ENCODE data around the gene ENTHD1. TPM values are rescaled to one million over a fixed set of nuclear protein-coding genes. Genes with fewer than 3 reads are reported as not detected.

Gene ENTHD1
- total and polyA plus RNA-seq, 2 donors (not counting 3 experiments of a cell fraction or from before 2014, with no cell fraction given) = not detected

DNA sequence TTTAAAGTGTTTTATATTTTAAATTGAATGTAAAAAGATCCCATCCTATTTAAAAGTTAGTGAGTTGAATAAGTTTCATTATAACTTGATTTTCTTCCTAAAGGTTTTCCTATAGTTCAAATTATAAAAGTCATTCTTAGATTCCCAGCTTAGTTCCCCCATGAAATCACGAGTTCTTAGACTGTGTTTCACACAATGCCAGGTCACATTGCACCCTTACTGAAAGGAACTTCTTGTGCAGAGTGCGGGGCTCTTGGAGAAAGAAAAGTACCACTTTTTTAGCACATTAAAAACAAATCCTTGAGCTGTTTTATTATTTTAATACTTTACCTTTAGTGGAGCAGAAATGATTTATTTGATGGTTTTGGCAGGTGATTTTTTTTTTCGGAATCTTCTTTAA lies 22.9 kb upstream of the ENTHD1 start:
- H3K9me3 ChIP-seq (replicated peaks; ENCODE audit: control insufficient read depth, insufficient read depth, low read length) = no peaks in the 10 kb centered on the region
- peaks cover 5 to 22% of the 10 kb centered on the region in 2 experiments for H3K27me3 ChIP-seq (ENCODE audit: control insufficient read depth in 2 of 2, insufficient read depth in 2 of 2, low read length in 2 of 2)
- intact Hi-C loops (cut with micrococcal nuclease) (no loop called here), dilution Hi-C loops (cut with MboI; ENCODE audit: extremely low pct_ligation_motif_present, low sequenced_read_pairs) (no loop called here)
- H3K9ac ChIP-seq (replicated peaks; ENCODE audit: extremely low read depth, insufficient read depth, low read length) = no peak overlapping the region
- no peak overlapping the region for H3K4me3 ChIP-seq (replicated peaks in 1 of 3; ENCODE audit: insufficient read depth in 1 of 3, low read depth in 1 of 3, low read length in 3 of 3)
- TF ChIP-seq POLR2AphosphoS5 (IDR thresholded peaks at IDR 0.05; ENCODE audit: insufficient read depth, low read depth, low read length) = no peak
- H3K79me2 ChIP-seq (ENCODE audit: control insufficient read depth, insufficient read depth, low read length) = no peaks in the 10 kb centered on the region
- H3K36me3 ChIP-seq (ENCODE audit: control insufficient read depth in 2 of 2, extremely low read depth in 1 of 2, insufficient read depth in 2 of 2, low read length in 2 of 2) = no peaks in the 10 kb centered on the region
- no peaks in the 10 kb centered on the region for H4K20me1 ChIP-seq (replicated peaks; ENCODE audit: control insufficient read depth, extremely low read depth, insufficient read depth, low read length)
- POLR2A ChIA-PET = no interaction called here
- no TSS peak for BruUV-seq (replicated peaks)
- DNase-seq (ENCODE audit: low read depth, low spot score) (no peak), FAIRE-seq (no peak)
- no peak overlapping the region for H3K4me2 ChIP-seq (ENCODE audit: insufficient read depth, low read length)
- H3K27ac ChIP-seq (ENCODE audit: insufficient read depth, low read depth, low read length) = no peak overlapping the region
- no peaks in the 10 kb centered on the region for H3K9me1 ChIP-seq (replicated peaks; ENCODE audit: control insufficient read depth, extremely low read depth, insufficient read depth, low read length)
- CTCF ChIA-PET = interaction anchor here (1.1 kb wide), 1 partner anchor 20 kb away, joined by 3 read pairs; no protein-coding TSS in a partner anchor
- H3K4me1 ChIP-seq (ENCODE audit: control insufficient read depth, extremely low read depth, insufficient read depth, low read length) = no peaks in the 10 kb centered on the region
- H2AFZ ChIP-seq (ENCODE audit: low read depth, low read length) = no peak overlapping the region

DNA sequence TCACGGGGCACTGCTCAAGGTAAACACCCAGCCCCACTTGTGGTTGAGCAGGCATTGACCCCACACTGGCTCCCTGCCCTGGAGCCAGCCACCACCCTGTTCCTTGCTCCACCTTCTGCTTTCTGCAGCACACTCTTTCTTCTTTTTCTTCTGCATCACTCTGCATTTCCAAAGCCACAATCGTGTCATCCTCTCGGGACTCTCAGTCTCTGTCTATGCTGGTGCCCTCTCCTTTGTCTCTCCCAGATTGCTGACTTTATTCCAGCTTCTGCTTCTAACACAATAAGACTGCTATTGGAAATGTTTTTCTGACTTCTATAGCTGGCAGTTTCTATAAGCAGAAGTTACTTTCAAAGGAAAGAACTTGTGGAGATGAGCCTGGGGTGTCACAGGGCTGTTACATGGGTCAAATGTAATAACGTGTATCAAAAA lies 21.8 kb upstream of the ENTHD1 start:
- ChIA-PET CTCF (interaction anchor here (1.0 kb wide), 1 partner anchor 17 kb away, joined by 3 read pairs; no protein-coding TSS in a partner anchor), POLR2A (no interaction called here)
- FAIRE-seq (no peak), DNase-seq (ENCODE audit: low read depth, low spot score) (no peak)
- Histone ChIP-seq H3K27me3 (ENCODE audit: control insufficient read depth in 2 of 2, insufficient read depth in 2 of 2, low read length in 2 of 2) (peaks cover 5 to 27% of the 10 kb centered on the region in 2 experiments), H3K36me3 (ENCODE audit: control insufficient read depth in 2 of 2, extremely low read depth in 1 of 2, insufficient read depth in 2 of 2, low read length in 2 of 2) (no peaks in the 10 kb centered on the region), H3K79me2 (ENCODE audit: control insufficient read depth, insufficient read depth, low read length) (no peaks in the 10 kb centered on the region), H3K9me1 (replicated peaks; ENCODE audit: control insufficient read depth, extremely low read depth, insufficient read depth, low read length) (no peaks in the 10 kb centered on the region), H3K4me2 (ENCODE audit: insufficient read depth, low read length) (no peak overlapping the region), H3K9me3 (replicated peaks; ENCODE audit: control insufficient read depth, insufficient read depth, low read length) (no peaks in the 10 kb centered on the region), H3K4me3 (replicated peaks in 1 of 3; ENCODE audit: insufficient read depth in 1 of 3, low read depth in 1 of 3, low read length in 3 of 3) (no peak overlapping the region), H3K9ac (replicated peaks; ENCODE audit: extremely low read depth, insufficient read depth, low read length) (no peak overlapping the region), H4K20me1 (replicated peaks; ENCODE audit: control insufficient read depth, extremely low read depth, insufficient read depth, low read length) (no peaks in the 10 kb centered on the region), H3K27ac (ENCODE audit: insufficient read depth, low read depth, low read length) (no peak overlapping the region), H2AFZ (ENCODE audit: low read depth, low read length) (no peak overlapping the region), H3K4me1 (ENCODE audit: control insufficient read depth, extremely low read depth, insufficient read depth, low read length) (no peaks in the 10 kb centered on the region)
- dilution Hi-C loops (cut with MboI; ENCODE audit: extremely low pct_ligation_motif_present, low sequenced_read_pairs) (no loop called here), intact Hi-C loops (cut with micrococcal nuclease) (no loop called here)
- TF ChIP-seq MYC (IDR thresholded peaks at IDR 0.05; ENCODE audit: low read depth, low read length) (no peak), FOS (IDR thresholded peaks at IDR 0.05; ENCODE audit: borderline replicate concordance, insufficient read depth, low read length) (no peak), JUN (IDR thresholded peaks at IDR 0.05; ENCODE audit: borderline replicate concordance, insufficient read depth, insufficient read length, low read depth) (no peak), POLR2A (IDR thresholded peaks at IDR 0.05; ENCODE audit: low read depth, low read length) (no peak), POLR2AphosphoS5 (IDR thresholded peaks at IDR 0.05; ENCODE audit: insufficient read depth, low read depth, low read length) (no peak), GATA2 (IDR thresholded peaks at IDR 0.05; ENCODE audit: insufficient read depth, insufficient read length, low read depth, low read length) (no peak), EZH2 (IDR thresholded peaks at IDR 0.05; ENCODE audit: borderline replicate concordance, low read depth, low read length, severe bottlenecking) (no peak)
- TF ChIP-seq, protein P1, sequence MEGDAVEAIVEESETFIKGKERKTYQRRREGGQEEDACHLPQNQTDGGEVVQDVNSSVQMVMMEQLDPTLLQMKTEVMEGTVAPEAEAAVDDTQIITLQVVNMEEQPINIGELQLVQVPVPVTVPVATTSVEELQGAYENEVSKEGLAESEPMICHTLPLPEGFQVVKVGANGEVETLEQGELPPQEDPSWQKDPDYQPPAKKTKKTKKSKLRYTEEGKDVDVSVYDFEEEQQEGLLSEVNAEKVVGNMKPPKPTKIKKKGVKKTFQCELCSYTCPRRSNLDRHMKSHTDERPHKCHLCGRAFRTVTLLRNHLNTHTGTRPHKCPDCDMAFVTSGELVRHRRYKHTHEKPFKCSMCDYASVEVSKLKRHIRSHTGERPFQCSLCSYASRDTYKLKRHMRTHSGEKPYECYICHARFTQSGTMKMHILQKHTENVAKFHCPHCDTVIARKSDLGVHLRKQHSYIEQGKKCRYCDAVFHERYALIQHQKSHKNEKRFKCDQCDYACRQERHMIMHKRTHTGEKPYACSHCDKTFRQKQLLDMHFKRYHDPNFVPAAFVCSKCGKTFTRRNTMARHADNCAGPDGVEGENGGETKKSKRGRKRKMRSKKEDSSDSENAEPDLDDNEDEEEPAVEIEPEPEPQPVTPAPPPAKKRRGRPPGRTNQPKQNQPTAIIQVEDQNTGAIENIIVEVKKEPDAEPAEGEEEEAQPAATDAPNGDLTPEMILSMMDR (IDR thresholded peaks at IDR 0.05; ENCODE audit: extremely low read depth in 1 of 2, insufficient read depth in 1 of 2, low read depth in 1 of 2, low read length in 2 of 2) = no peak
- TF ChIP-seq, protein P2, sequence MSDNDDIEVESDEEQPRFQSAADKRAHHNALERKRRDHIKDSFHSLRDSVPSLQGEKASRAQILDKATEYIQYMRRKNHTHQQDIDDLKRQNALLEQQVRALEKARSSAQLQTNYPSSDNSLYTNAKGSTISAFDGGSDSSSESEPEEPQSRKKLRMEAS (IDR thresholded peaks at IDR 0.05; ENCODE audit: insufficient read depth, insufficient read length) = no peak
- BruUV-seq (replicated peaks) = no TSS peak
